Stimulated activated CD4-positive, alpha-beta T cell treated with anti-CD3 and anti-CD28 coated beads, Interleukin-1b, Interleukin-23, amount 100 ng/mL, for 1 hour (primary cell): ENCODE measurements around the gene SNX10.

Source experiments
- DNase-seq, 2 donors: peaks; one replicate each; pipeline ENCODE4 v3.0.0-alpha.2; 2020; ENCODE audit warnings: low read depth in 2 of 2

Gene SNX10

GRCh38 chr7:26368542-26368941, 76.9 kb downstream of the SNX10 start:
- DNase-seq, result no peak

GRCh38 chr7:26369593-26369992, 77.9 kb downstream of the SNX10 start:
- no peak for DNase-seq

- no peak for DNase-seq
Observed at GRCh38 chr7:26370011-26370410, 78.3 kb downstream of the SNX10 start.

GRCh38 chr7:26372249-26372648, 80.6 kb downstream of the SNX10 start:
- DNase-seq, result no peak

GRCh38 chr7:26372704-26373103, 81.0 kb downstream of the SNX10 start:
- DNase-seq, result no peak

- DNase-seq, result no peak
Observed at GRCh38 chr7:26374647-26375373, 83.1 kb downstream of the SNX10 start.

- no peak for DNase-seq
Observed at GRCh38 chr7:26375726-26376174, 84.1 kb downstream of the SNX10 start.

- DNase-seq, result no peak
Observed at GRCh38 chr7:26376175-26376917, 84.7 kb downstream of the SNX10 start.

- DNase-seq, result no peak
Observed at GRCh38 chr7:26378016-26378415, 86.4 kb downstream of the SNX10 start.

- DNase-seq, result no peak
Observed at GRCh38 chr7:26379711-26380110, 88.0 kb downstream of the SNX10 start.

GRCh38 chr7:26381476-26382353, 90.1 kb downstream of the SNX10 start:
- no peak for DNase-seq

- no peak for DNase-seq
Observed at GRCh38 chr7:26385240-26385639, 93.6 kb downstream of the SNX10 start.

- DNase-seq, result no peak
Observed at GRCh38 chr7:26387731-26388130, 96.1 kb downstream of the SNX10 start.

- DNase-seq, result no peak
Observed at GRCh38 chr7:26388256-26388655, 96.6 kb downstream of the SNX10 start.

- no peak for DNase-seq
Observed at GRCh38 chr7:26390016-26390415, 98.4 kb downstream of the SNX10 start.

GRCh38 chr7:26393818-26394217, 102.2 kb downstream of the SNX10 start:
- DNase-seq, result no peak

GRCh38 chr7:26397332-26397731, 105.7 kb downstream of the SNX10 start:
- no peak for DNase-seq

- DNase-seq, result no peak
Observed at GRCh38 chr7:26397796-26398426, 106.2 kb downstream of the SNX10 start.

- no peak for DNase-seq
Observed at GRCh38 chr7:26398427-26398755, 106.7 kb downstream of the SNX10 start.

GRCh38 chr7:26398756-26399509, 107.3 kb downstream of the SNX10 start:
- DNase-seq, result no peak

- no peak for DNase-seq
Observed at GRCh38 chr7:26399736-26400135, 108.1 kb downstream of the SNX10 start.
